Lower leg skin (tissue), 3 donors: ENCODE data around the gene RPA1.

Experiments used
- POLR2A ChIP-seq, 2 donors: fragments of 450-650 bp; IDR thresholded peaks; one replicate each; pipeline ENCODE4 v1.6.1; 2016 to 2017; ENCODE audit warnings: antibody characterized with exemption in 2 of 2, mild to moderate bottlenecking in 1 of 2, moderate library complexity in 1 of 2
- TF ChIP-seq, protein P1 (sequence below), 3 donors: fragments of 450-650 bp; IDR thresholded peaks; one replicate each; pipeline ENCODE4 v1.5.1; 2016; ENCODE audit warnings: antibody characterized with exemption in 3 of 3, mild to moderate bottlenecking in 3 of 3, moderate library complexity in 2 of 3

GRCh38 chr17:1797323-1797722 is 32.5 kb upstream of the RPA1 start:
- no peak for TF ChIP-seq POLR2A (IDR thresholded peaks at IDR 0.05)
- TF ChIP-seq, protein P1, sequence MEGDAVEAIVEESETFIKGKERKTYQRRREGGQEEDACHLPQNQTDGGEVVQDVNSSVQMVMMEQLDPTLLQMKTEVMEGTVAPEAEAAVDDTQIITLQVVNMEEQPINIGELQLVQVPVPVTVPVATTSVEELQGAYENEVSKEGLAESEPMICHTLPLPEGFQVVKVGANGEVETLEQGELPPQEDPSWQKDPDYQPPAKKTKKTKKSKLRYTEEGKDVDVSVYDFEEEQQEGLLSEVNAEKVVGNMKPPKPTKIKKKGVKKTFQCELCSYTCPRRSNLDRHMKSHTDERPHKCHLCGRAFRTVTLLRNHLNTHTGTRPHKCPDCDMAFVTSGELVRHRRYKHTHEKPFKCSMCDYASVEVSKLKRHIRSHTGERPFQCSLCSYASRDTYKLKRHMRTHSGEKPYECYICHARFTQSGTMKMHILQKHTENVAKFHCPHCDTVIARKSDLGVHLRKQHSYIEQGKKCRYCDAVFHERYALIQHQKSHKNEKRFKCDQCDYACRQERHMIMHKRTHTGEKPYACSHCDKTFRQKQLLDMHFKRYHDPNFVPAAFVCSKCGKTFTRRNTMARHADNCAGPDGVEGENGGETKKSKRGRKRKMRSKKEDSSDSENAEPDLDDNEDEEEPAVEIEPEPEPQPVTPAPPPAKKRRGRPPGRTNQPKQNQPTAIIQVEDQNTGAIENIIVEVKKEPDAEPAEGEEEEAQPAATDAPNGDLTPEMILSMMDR (IDR thresholded peaks at IDR 0.05): no peak
